Parathyroid adenoma (tissue), 2 donors: ENCODE measurements around the gene AXDND1.

Experiments used
- H2AFZ ChIP-seq: fragments of 300-600 bp; sonication (generic); one replicate; pipeline ENCODE4 v1.7.0; 2017; ENCODE audit warnings: antibody characterized with exemption, mild to moderate bottlenecking
- H3K27ac ChIP-seq: fragments of 300-600 bp; sonication (generic); one replicate; pipeline ENCODE4 v1.7.0; 2017
- H3K27me3 ChIP-seq: fragments of 300-600 bp; sonication (generic); one replicate; pipeline ENCODE4 v1.7.0; 2017; ENCODE audit warnings: low read length; ENCODE audit not compliant: control insufficient read depth, insufficient read depth
- H3K36me3 ChIP-seq: fragments of 300-600 bp; sonication (generic); one replicate; pipeline ENCODE4 v1.7.0; 2017; ENCODE audit warnings: low read length; ENCODE audit not compliant: control insufficient read depth, insufficient read depth
- H3K4me1 ChIP-seq: fragments of 300-600 bp; sonication (generic); one replicate; pipeline ENCODE4 v1.7.0; 2017; ENCODE audit warnings: control low read depth
- H3K4me2 ChIP-seq: fragments of 300-600 bp; sonication (generic); one replicate; pipeline ENCODE4 v1.7.0; 2017; ENCODE audit warnings: low read length
- H3K4me3 ChIP-seq: fragments of 300-600 bp; sonication (generic); one replicate; pipeline ENCODE4 v1.7.0; 2017; ENCODE audit warnings: low read depth, low read length
- H3K79me2 ChIP-seq: fragments of 300-600 bp; sonication (generic); one replicate; pipeline ENCODE4 v1.7.0; 2017; ENCODE audit warnings: control low read depth
- H3K9ac ChIP-seq: fragments of 300-600 bp; sonication (generic); one replicate; pipeline ENCODE4 v1.7.0; 2017; ENCODE audit warnings: mild to moderate bottlenecking
- H3K9me3 ChIP-seq: fragments of 300-600 bp; sonication (generic); one replicate; pipeline ENCODE4 v1.7.0; 2017; ENCODE audit warnings: low read length; ENCODE audit not compliant: control insufficient read depth
- TF ChIP-seq, protein P1 (sequence below): fragments of 300-600 bp; sonication (generic); IDR thresholded peaks from one replicate; pipeline ENCODE4 v1.7.0; 2017; ENCODE audit warnings: antibody characterized with exemption, mild to moderate bottlenecking
- donor health status: primary hyperparathyroidism.

Gene AXDND1

GRCh38 chr1:179558078-179558477 is 192.3 kb downstream of the AXDND1 start:
- Histone ChIP-seq H3K4me1 (no peaks in the 10 kb centered on the region), H3K4me2 (no peak overlapping the region), H3K27ac (no peak overlapping the region), H3K79me2 (no peaks in the 10 kb centered on the region), H3K9me3 (no peaks in the 10 kb centered on the region), H3K4me3 (no peak overlapping the region), H3K9ac (no peak overlapping the region), H2AFZ (no peak overlapping the region), H3K27me3 (no peaks in the 10 kb centered on the region), H3K36me3 (no peaks in the 10 kb centered on the region)
- TF ChIP-seq, protein P1, sequence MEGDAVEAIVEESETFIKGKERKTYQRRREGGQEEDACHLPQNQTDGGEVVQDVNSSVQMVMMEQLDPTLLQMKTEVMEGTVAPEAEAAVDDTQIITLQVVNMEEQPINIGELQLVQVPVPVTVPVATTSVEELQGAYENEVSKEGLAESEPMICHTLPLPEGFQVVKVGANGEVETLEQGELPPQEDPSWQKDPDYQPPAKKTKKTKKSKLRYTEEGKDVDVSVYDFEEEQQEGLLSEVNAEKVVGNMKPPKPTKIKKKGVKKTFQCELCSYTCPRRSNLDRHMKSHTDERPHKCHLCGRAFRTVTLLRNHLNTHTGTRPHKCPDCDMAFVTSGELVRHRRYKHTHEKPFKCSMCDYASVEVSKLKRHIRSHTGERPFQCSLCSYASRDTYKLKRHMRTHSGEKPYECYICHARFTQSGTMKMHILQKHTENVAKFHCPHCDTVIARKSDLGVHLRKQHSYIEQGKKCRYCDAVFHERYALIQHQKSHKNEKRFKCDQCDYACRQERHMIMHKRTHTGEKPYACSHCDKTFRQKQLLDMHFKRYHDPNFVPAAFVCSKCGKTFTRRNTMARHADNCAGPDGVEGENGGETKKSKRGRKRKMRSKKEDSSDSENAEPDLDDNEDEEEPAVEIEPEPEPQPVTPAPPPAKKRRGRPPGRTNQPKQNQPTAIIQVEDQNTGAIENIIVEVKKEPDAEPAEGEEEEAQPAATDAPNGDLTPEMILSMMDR, result no peak

DNA sequence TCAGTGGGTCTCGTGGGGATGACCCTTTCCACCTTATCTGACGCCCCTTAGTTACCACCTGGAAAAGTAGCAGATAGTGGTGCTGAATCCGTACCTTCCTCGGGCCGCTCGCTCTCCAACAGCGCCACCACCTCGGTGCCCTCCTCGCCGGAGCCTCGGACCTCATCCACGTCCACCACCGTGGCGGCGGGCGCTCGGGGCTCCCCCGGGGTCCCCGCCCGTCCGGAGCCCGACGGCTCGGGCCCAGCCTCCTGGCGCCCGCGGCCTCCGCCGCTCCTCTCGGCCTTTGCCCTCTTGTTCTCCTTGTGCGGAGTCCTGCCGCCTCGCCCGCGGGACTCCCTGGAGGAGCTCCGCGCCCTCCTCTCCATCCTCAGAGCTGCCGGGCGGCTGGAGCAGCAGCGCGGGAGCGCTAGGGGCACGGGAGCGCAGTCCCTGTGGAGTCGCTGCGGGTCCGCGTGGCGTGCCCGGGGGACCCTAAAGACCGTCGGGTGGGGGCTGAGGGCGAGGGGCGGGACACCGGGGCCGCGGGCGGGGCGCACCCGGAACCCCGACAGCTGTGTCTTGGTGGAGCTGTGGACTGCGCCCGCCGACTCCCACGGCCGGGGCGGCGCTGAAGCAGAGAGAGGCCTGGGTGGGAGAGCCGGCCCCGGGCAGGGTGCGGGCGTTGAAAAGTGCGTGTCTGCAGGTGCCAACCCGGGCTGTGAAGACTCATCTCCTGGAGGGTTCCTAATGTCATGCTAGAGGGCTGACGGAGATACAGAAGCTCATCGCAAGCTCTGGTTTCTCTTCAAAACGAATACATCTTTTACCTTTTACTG is 209.9 kb downstream of the AXDND1 start, which contains the start of gene NPHS2:
TSS of gene NPHS2 (minus strand) at position 452 of the 818 bp plus-strand sequence. CDS start at position 368, 84 bp downstream.
- Histone ChIP-seq H3K9ac (no peak within 1 kb of the TSS), H3K36me3 (no peaks in the 10 kb centered on the region), H3K4me1 (no peaks in the 10 kb centered on the region), H3K27ac (no peak within 1 kb of the TSS), H2AFZ (no peak within 1 kb of the TSS), H3K27me3 (no peaks in the 10 kb centered on the region), H3K9me3 (no peaks in the 10 kb centered on the region), H3K4me3 (no peak within 1 kb of the TSS), H3K79me2 (no peaks in the 10 kb centered on the region), H3K4me2 (no peak within 1 kb of the TSS)
- TF ChIP-seq, protein P1, result no peak

DNA sequence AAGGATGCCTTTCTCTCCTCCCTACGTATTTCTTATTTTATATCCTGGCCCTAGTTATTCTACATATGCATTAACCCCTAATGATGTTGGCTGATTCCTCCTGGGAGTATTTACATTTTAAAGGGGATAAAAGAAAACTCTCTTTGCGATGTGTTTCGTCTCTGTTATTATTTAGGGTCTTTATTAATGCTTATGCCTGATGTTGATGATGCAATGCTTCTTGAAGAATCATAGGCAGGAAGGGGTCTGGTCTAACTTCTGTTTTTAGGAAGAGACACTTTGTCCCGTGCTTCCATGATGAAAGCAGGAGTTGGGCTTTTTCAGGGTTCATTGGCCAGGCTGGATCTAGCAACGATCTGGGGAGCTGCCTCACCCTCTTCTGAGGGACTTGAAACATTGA is 210.7 kb downstream of the AXDND1 start:
- no peak overlapping the region for H2AFZ ChIP-seq
- H3K36me3 ChIP-seq, result no peaks in the 10 kb centered on the region
- H3K4me1 ChIP-seq, result no peaks in the 10 kb centered on the region

DNA sequence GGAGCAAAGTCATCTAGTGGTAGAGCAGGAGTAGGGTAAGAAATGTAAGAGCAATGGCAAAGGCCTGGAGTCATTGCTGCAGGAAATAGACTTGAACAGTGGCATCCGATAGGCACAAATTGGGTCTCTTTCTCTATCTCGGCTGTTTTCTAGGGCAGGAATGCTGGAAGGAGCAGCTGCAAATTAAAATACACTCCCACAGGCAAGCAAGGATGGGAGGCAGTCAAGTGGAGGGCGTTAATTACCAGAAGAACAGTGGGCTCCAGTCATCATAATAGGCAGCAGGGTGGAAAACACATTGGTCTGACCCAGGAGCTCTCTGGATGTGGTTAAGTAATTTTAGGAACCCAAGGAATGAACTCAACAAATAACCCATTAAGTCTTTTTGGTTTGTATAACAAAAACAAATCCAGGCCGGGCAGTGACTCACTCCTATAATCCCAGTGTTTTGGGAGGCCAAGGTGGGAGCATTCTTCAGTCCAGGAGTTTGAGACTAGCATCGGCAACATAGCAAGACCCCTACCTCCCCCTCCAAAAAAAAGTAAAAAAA is 218.1 kb downstream of the AXDND1 start:
- no peaks in the 10 kb centered on the region for H3K4me1 ChIP-seq
- H3K27me3 ChIP-seq, result no peaks in the 10 kb centered on the region
- no peak overlapping the region for H3K4me2 ChIP-seq
- no peaks in the 10 kb centered on the region for H3K36me3 ChIP-seq
- H3K9me3 ChIP-seq, result no peaks in the 10 kb centered on the region
- no peak overlapping the region for H3K9ac ChIP-seq
- no peak overlapping the region for H3K27ac ChIP-seq
- TF ChIP-seq, protein P1, result no peak
- no peaks in the 10 kb centered on the region for H3K79me2 ChIP-seq
- no peak overlapping the region for H2AFZ ChIP-seq
- H3K4me3 ChIP-seq, result no peak overlapping the region

More for the DNA sequence above, 210.7 kb downstream of the AXDND1 start:
- H3K4me3 ChIP-seq, result no peak overlapping the region
- H3K9me3 ChIP-seq, result no peaks in the 10 kb centered on the region
- no peaks in the 10 kb centered on the region for H3K27me3 ChIP-seq
- TF ChIP-seq, protein P1, result no peak
- H3K9ac ChIP-seq, result no peak overlapping the region
- H3K4me2 ChIP-seq, result no peak overlapping the region
- no peak overlapping the region for H3K27ac ChIP-seq
- H3K79me2 ChIP-seq, result no peaks in the 10 kb centered on the region
